ENCODE measurements around the gene TIE1. TPM values are rescaled to one million over a fixed set of nuclear protein-coding genes. Genes with fewer than 3 reads are reported as not detected.

The TIE1 gene
- total RNA-seq, 3 donors from 2014 or later = 8.0 to 18.6 (median 8.1) TPM

GRCh38 chr1:43304314-43304681 lies 3.5 kb downstream of the TIE1 start:
- Histone ChIP-seq H3K4me3 (no peak overlapping the region), H3K36me3 (ENCODE audit: low read depth) (no peaks in the 10 kb centered on the region), H3K4me1 (ENCODE audit: low read depth) (peaks cover 22% of the 10 kb centered on the region), H3K9me3 (no peaks in the 10 kb centered on the region)
- TF ChIP-seq, protein P1, sequence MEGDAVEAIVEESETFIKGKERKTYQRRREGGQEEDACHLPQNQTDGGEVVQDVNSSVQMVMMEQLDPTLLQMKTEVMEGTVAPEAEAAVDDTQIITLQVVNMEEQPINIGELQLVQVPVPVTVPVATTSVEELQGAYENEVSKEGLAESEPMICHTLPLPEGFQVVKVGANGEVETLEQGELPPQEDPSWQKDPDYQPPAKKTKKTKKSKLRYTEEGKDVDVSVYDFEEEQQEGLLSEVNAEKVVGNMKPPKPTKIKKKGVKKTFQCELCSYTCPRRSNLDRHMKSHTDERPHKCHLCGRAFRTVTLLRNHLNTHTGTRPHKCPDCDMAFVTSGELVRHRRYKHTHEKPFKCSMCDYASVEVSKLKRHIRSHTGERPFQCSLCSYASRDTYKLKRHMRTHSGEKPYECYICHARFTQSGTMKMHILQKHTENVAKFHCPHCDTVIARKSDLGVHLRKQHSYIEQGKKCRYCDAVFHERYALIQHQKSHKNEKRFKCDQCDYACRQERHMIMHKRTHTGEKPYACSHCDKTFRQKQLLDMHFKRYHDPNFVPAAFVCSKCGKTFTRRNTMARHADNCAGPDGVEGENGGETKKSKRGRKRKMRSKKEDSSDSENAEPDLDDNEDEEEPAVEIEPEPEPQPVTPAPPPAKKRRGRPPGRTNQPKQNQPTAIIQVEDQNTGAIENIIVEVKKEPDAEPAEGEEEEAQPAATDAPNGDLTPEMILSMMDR (IDR thresholded peaks at IDR 0.05) = no peak
- no peak for ATAC-seq
- intact Hi-C loops (cut with DNase I, micrococcal nuclease) = no loop called here
- no peak for DNase-seq

GRCh38 chr1:43304771-43305300 lies 4.1 kb downstream of the TIE1 start:
- Histone ChIP-seq H3K4me1 (ENCODE audit: low read depth) (peaks cover 22% of the 10 kb centered on the region), H3K4me3 (no peak overlapping the region), H3K9me3 (no peaks in the 10 kb centered on the region), H3K36me3 (ENCODE audit: low read depth) (no peaks in the 10 kb centered on the region)
- TF ChIP-seq, protein P1 (IDR thresholded peaks at IDR 0.05) = no peak
- intact Hi-C loops (cut with DNase I, micrococcal nuclease) = no loop called here
- DNase-seq = peak in 1 of 3 donors; percentile 50
- ATAC-seq = no peak

DNA sequence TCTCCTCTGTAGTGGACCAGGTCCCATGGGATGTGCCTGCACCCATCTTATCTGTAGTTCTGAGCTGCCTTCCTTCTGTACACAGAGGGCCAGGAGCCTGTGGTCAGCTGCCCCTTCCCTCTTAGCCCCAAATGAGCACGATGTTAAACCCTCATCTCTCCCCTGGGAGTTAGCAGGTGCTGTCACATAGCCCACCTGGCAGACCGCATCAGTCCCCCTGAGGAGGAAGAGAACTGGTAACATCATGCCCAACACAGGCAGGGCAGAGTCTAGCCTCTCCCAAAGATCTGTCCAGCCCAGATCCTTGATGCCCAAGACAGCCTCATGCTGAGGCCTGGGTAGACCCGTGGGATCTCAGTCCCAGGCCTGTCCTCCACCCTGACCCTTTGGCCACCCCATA lies 4.7 kb downstream of the TIE1 start:
- DNase-seq = peak in 1 of 3 donors; percentile 17
- Histone ChIP-seq H3K4me1 (ENCODE audit: low read depth) (peaks cover 22% of the 10 kb centered on the region), H3K4me3 (no peak overlapping the region), H3K36me3 (ENCODE audit: low read depth) (no peaks in the 10 kb centered on the region), H3K9me3 (no peaks in the 10 kb centered on the region)
- no peak for ATAC-seq
- intact Hi-C loops (cut with DNase I, micrococcal nuclease) = no loop called here
- TF ChIP-seq, protein P1 (IDR thresholded peaks at IDR 0.05) = no peak

DNA sequence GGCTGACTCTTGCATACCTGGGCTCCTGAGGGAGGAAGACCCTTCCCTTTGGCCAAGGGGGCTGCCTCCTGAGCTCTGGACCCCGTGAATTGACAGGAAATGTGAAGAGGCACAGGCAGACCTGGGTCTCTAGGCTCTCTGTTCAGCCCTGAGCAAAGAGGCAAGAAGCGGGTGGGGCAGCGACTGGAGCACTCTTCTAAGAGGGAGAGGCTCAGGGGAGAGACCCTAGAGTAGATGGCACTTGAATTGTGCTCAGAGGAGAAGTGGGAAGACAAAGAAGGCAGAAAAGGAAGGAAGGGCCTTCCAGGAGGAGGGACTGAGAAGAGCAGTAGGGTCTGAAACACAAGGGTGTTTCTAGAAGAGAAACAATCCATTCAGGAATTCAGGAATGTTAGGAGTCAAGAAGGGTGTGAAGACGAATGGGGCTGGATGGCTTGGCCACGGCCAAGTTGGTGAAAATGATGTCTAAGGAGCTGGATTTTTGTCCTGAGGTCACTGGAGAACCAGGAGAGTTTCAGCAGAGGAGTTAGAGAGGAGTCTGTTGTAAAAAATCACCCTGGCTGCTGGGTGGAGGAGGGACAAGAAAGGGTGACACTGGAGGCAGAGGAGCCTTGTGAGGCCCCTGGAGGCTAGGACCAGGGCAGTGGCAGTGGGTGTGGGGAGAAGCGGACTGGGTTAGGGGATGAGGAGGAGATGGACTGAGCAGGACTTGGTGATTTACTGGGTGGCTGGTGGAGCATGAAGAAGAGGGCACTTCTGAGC lies 5.3 kb downstream of the TIE1 start:
- peaks cover 22% of the 10 kb centered on the region for H3K4me1 ChIP-seq (ENCODE audit: low read depth)
- TF ChIP-seq, protein P1 (IDR thresholded peaks at IDR 0.05) = no peak
- H3K36me3 ChIP-seq (ENCODE audit: low read depth) = no peaks in the 10 kb centered on the region
- no peaks in the 10 kb centered on the region for H3K9me3 ChIP-seq
- ATAC-seq = no peak
- DNase-seq = peak in 1 of 3 donors; percentile 22
- intact Hi-C loops (cut with DNase I, micrococcal nuclease) = no loop called here
- no peak overlapping the region for H3K4me3 ChIP-seq

DNA sequence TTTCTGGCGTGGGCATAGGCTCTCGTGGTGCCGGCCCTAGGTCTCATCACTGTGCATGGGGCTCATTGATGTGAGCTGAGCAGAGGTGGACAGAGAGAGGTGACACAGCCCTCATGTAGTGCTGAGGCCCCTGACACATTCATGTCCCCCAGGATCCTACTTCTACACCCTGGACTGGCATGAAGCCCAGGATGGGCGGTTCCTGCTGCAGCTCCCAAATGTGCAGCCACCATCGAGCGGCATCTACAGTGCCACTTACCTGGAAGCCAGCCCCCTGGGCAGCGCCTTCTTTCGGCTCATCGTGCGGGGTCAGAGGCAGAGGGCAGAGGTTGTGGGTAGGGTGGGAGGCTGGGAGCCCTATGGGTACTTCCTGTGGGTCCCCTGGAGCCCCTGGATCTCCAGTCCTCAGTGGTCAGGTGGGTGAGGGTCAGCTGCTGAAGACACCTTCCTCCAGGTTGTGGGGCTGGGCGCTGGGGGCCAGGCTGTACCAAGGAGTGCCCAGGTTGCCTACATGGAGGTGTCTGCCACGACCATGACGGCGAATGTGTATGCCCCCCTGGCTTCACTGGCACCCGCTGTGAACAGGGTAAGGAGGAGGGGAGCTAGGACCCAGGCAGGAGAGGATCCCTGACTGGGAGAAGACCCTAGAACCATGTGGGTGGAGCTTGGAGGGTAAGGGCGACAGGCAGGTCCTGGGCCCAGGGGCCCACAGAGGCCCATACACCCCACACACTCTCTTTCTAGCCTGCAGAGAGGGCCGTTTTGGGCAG lies 6.1 kb downstream of the TIE1 start:
- TF ChIP-seq, protein P1 (IDR thresholded peaks at IDR 0.05) = no peak
- ATAC-seq = no peak
- Histone ChIP-seq H3K4me1 (ENCODE audit: low read depth) (peaks cover 20% of the 10 kb centered on the region), H3K9me3 (no peaks in the 10 kb centered on the region), H3K36me3 (ENCODE audit: low read depth) (no peaks in the 10 kb centered on the region), H3K4me3 (no peak overlapping the region)
- intact Hi-C loops (cut with DNase I, micrococcal nuclease) = no loop called here
- peak in 1 of 3 donors; percentile 46 for DNase-seq
